HepG2 (cell line): Measurements from ENCODE around the gene ZNRF3. TPM values are rescaled to one million over a fixed set of nuclear protein-coding genes. Genes with fewer than 3 reads are reported as not detected.

ENCODE experiments used
- DBP ChIP-seq: sonication (generic); formaldehyde crosslinking; IDR thresholded peaks from 2 replicates; pipeline ENCODE4 v1.4.0; 2020; ENCODE audit warnings: missing genetic modification reagents; ENCODE audit errors: not compliant biosample characterization
- DZIP1 ChIP-seq: sonication (generic); formaldehyde crosslinking; IDR thresholded peaks from 2 replicates; pipeline ENCODE4 v1.5.0; 2020; ENCODE audit warnings: mild to moderate bottlenecking, missing genetic modification reagents
- HNRNPLL ChIP-seq: fragments of 200-400 bp; formaldehyde crosslinking; IDR thresholded peaks from 2 replicates; pipeline ENCODE4 v1.6.1; 2017; ENCODE audit warnings: mild to moderate bottlenecking, low read depth, low read length; ENCODE audit not compliant: poor library complexity, severe bottlenecking
- JUND ChIP-seq: sonication (generic); formaldehyde crosslinking; IDR thresholded peaks from 2 replicates; pipeline ENCODE4 v1.8.0; 2022; ENCODE audit warnings: mild to moderate bottlenecking, missing genetic modification reagents
- PITX1 ChIP-seq: sonication (generic); formaldehyde crosslinking; IDR thresholded peaks from 2 replicates; pipeline ENCODE4 v1.5.1; 2020; ENCODE audit warnings: mild to moderate bottlenecking, missing genetic modification reagents
- RAD21 ChIP-seq: fragments of 450-650 bp; formaldehyde crosslinking; IDR thresholded peaks from 2 replicates; pipeline ENCODE4 v1.5.0; 2020; ENCODE audit warnings: mild to moderate bottlenecking
- ZNF224 ChIP-seq: sonication (generic); formaldehyde crosslinking; IDR thresholded peaks from 2 replicates; pipeline ENCODE4 v1.5.0; 2020; ENCODE audit warnings: mild to moderate bottlenecking, missing genetic modification reagents
- ZNF33A ChIP-seq: sonication (generic); formaldehyde crosslinking; IDR thresholded peaks from 2 replicates; pipeline ENCODE4 v1.5.1; 2020; ENCODE audit warnings: missing genetic modification reagents, mild to moderate bottlenecking, moderate library complexity, borderline replicate concordance
- ZNF646 ChIP-seq: sonication (generic); formaldehyde crosslinking; IDR thresholded peaks from 2 replicates; pipeline ENCODE4 v1.9.0; 2021; ENCODE audit warnings: mild to moderate bottlenecking, missing genetic modification reagents
- polyA plus RNA-seq, 8 experiments: library from polyadenylated mRNA; depleted of rRNA in 3 of 8; stranded (reverse) in 7 of 8; unstranded in 1 of 8; fragments of >200 nt; fragmentation: Illumina TruSeq in 4 of 8; extraction: Trizol in 4 of 8; gene quantifications; 2 replicates each; pipeline versions ENCODE4 v1.2.1 to v1.2.3, GENCODE V29; 2011 to 2016; ENCODE audit warnings: low read depth in 4 of 8, missing spikeins in 1 of 8, mixed read lengths in 1 of 8; ENCODE audit not compliant: insufficient read depth in 1 of 8
- total RNA-seq, 5 experiments: library from RNA; depleted of rRNA; stranded (reverse); fragments of >200 nt; fragmentation: Illumina TruSeq; extraction: Trizol; gene quantifications; 2 replicates each; pipeline ENCODE4 v1.2.3, GENCODE V29; 2016; ENCODE audit warnings: low read depth in 1 of 5
- TF ChIP-seq, protein P1 (sequence below): sonication (generic); formaldehyde crosslinking; IDR thresholded peaks from 2 replicates; pipeline ENCODE4 v1.4.0; 2020; ENCODE audit warnings: missing genetic modification reagents, borderline replicate concordance

ZNRF3 gene
- total and polyA plus RNA-seq, 2 of the 13 experiments (the other 11 are each of a cell fraction or from before 2014, with no cell fraction given) = 20.3 to 36.7 TPM

DNA sequence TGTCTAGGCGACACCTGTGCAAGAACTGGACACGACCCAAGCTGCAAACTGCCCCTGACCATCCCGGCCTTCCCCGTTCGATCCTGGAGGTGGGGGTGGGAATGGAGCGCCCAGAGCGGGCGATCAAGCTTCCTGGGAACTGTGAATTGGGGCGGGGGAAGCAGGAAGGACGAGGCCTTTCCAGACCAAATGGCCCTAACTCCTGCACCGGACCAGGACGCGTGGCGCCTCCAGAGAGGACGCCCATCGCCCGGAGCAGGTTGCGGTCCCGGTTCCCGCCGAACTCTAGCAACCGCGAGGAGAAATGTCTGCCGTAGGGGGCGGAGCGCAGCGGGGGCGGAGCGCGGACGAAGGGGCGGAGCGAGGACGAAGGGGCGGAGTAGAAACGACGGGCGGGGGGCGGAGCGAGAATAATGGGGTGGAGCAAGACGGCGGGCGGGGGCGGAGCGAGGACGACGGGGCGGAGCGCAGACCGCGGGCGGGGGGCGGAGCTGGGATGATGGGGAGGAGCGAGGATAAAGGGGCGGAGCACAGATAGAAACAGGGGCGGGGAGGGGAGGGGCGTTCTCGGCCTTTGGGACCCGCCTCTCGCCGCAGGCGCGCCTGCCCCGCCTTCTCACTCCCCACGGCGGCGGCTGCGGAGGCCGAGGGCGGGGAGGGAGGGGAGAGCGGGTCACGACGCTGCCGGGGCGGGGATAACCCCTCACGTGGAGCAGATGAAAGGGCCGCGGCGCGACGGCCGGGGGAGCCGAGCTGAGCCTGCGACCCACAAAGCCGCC lies at the start of gene ZNRF3 (continued):
- TF ChIP-seq DZIP1 (CRISPR knock-in tag) = no peak
- TF ChIP-seq ZNF224 (CRISPR knock-in tag) = no peak; the same call in 1 of the 2 replicates
- TF ChIP-seq RAD21 = 0 out of 2 replicates have a peak, but pooled peaks have one; percentile 24
- no peak for TF ChIP-seq ZNF646 (CRISPR knock-in tag)
- no peak for TF ChIP-seq DBP (CRISPR knock-in tag)
- TF ChIP-seq, protein P1, sequence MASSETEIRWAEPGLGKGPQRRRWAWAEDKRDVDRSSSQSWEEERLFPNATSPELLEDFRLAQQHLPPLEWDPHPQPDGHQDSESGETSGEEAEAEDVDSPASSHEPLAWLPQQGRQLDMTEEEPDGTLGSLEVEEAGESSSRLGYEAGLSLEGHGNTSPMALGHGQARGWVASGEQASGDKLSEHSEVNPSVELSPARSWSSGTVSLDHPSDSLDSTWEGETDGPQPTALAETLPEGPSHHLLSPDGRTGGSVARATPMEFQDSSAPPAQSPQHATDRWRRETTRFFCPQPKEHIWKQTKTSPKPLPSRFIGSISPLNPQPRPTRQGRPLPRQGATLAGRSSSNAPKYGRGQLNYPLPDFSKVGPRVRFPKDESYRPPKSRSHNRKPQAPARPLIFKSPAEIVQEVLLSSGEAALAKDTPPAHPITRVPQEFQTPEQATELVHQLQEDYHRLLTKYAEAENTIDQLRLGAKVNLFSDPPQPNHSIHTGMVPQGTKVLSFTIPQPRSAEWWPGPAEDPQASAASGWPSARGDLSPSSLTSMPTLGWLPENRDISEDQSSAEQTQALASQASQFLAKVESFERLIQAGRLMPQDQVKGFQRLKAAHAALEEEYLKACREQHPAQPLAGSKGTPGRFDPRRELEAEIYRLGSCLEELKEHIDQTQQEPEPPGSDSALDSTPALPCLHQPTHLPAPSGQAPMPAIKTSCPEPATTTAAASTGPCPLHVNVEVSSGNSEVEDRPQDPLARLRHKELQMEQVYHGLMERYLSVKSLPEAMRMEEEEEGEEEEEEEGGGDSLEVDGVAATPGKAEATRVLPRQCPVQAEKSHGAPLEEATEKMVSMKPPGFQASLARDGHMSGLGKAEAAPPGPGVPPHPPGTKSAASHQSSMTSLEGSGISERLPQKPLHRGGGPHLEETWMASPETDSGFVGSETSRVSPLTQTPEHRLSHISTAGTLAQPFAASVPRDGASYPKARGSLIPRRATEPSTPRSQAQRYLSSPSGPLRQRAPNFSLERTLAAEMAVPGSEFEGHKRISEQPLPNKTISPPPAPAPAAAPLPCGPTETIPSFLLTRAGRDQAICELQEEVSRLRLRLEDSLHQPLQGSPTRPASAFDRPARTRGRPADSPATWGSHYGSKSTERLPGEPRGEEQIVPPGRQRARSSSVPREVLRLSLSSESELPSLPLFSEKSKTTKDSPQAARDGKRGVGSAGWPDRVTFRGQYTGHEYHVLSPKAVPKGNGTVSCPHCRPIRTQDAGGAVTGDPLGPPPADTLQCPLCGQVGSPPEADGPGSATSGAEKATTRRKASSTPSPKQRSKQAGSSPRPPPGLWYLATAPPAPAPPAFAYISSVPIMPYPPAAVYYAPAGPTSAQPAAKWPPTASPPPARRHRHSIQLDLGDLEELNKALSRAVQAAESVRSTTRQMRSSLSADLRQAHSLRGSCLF (CRISPR knock-in tag) = no peak
- no peak for TF ChIP-seq JUND (CRISPR knock-in tag)
- TF ChIP-seq PITX1 (CRISPR knock-in tag) = 0 out of 2 replicates have a peak, but pooled peaks have one; percentile 26
- no peak for TF ChIP-seq ZNF33A (CRISPR knock-in tag)
- peak; percentile 84 for TF ChIP-seq HNRNPLL
